ENCODE data around the gene ACP2. TPM values are rescaled to one million over a fixed set of nuclear protein-coding genes. Genes with fewer than 3 reads are reported as not detected.

ACP2 gene
- total RNA-seq, 1 experiment from 2014 or later, result 18.7 TPM

- H3K4me3 Mint-ChIP-seq, result no peak overlapping the region
- H3K4me1 Mint-ChIP-seq, result no peaks in the 10 kb centered on the region
- H3K9me3 Mint-ChIP-seq, result no peaks in the 10 kb centered on the region
- TF ChIP-seq CDX4 (CRISPR knock-in tag; IDR thresholded peaks at IDR 0.05; ENCODE audit: borderline replicate concordance), result no peak
- TF ChIP-seq MLX (CRISPR knock-in tag; IDR thresholded peaks at IDR 0.05), result no peak
- no peak for TF ChIP-seq IRF2 (CRISPR knock-in tag; IDR thresholded peaks at IDR 0.05; ENCODE audit: borderline replicate concordance, low read depth)
- TF ChIP-seq NFE2L1 (CRISPR knock-in tag; IDR thresholded peaks at IDR 0.05), result no peak
- no peak for TF ChIP-seq SP1 (CRISPR knock-in tag; conservative IDR thresholded peaks at IDR 0.05)
- no peak for TF ChIP-seq CREM (CRISPR knock-in tag; IDR thresholded peaks at IDR 0.05)
- ATAC-seq (no peak), DNase-seq (ENCODE audit: low spot score) (no peak)
- no peaks in the 10 kb centered on the region for H3K27me3 Mint-ChIP-seq (ENCODE audit: low read depth)
- POLR2A ChIA-PET, result no interaction called here
- no peak overlapping the region for H3K27ac Mint-ChIP-seq
- H3K36me3 Mint-ChIP-seq, result peaks cover 72% of the 10 kb centered on the region
- CTCF ChIA-PET, result no interaction called here
Observed at GRCh38 chr11:47289856-47290255, 41.2 kb upstream of the ACP2 start.

GRCh38 chr11:47288066-47288465 lies 39.5 kb upstream of the ACP2 start:
- ChIA-PET POLR2A (no interaction called here), CTCF (interaction anchor here (1.0 kb wide), 1 partner anchor 28 kb away, joined by 3 read pairs; no protein-coding TSS in a partner anchor)
- Mint-ChIP-seq H3K36me3 (peaks cover 78% of the 10 kb centered on the region), H3K4me3 (no peak overlapping the region), H3K27ac (no peak overlapping the region; the same call in 1 of the 2 replicates), H3K4me1 (no peaks in the 10 kb centered on the region), H3K27me3 (ENCODE audit: low read depth) (no peaks in the 10 kb centered on the region), H3K9me3 (no peaks in the 10 kb centered on the region)
- no peak for ATAC-seq
- no peak for DNase-seq (ENCODE audit: low spot score)
- TF ChIP-seq OVOL2 (CRISPR knock-in tag; IDR thresholded peaks at IDR 0.05; ENCODE audit: borderline replicate concordance) (no peak), NR2C2 (CRISPR knock-in tag; IDR thresholded peaks at IDR 0.05) (no peak), TEAD1 (CRISPR knock-in tag; IDR thresholded peaks at IDR 0.05) (no peak), ATF1 (CRISPR knock-in tag; IDR thresholded peaks at IDR 0.05) (no peak), ZNF512 (CRISPR knock-in tag; IDR thresholded peaks at IDR 0.05; ENCODE audit: borderline replicate concordance) (no peak), SMAD3 (CRISPR knock-in tag; IDR thresholded peaks at IDR 0.05; ENCODE audit: borderline replicate concordance) (no peak), IRF1 (CRISPR knock-in tag; IDR thresholded peaks at IDR 0.05) (no peak), FOXP1 (CRISPR knock-in tag; IDR thresholded peaks at IDR 0.05; ENCODE audit: borderline replicate concordance) (no peak), ZNF138 (CRISPR knock-in tag; conservative IDR thresholded peaks at IDR 0.05) (no peak), ELF4 (CRISPR knock-in tag; IDR thresholded peaks at IDR 0.05; ENCODE audit: low read depth) (no peak), AR (CRISPR knock-in tag; IDR thresholded peaks at IDR 0.05) (no peak), ZNF317 (CRISPR knock-in tag; IDR thresholded peaks at IDR 0.05; ENCODE audit: borderline replicate concordance, low read depth) (no peak), ERG (CRISPR knock-in tag; IDR thresholded peaks at IDR 0.05) (no peak), MLX (CRISPR knock-in tag; IDR thresholded peaks at IDR 0.05) (no peak), ZNF281 (CRISPR knock-in tag; IDR thresholded peaks at IDR 0.05) (no peak), ZNF263 (CRISPR knock-in tag; IDR thresholded peaks at IDR 0.05; ENCODE audit: low read depth) (no peak), ZBTB21 (CRISPR knock-in tag; IDR thresholded peaks at IDR 0.05; ENCODE audit: borderline replicate concordance) (no peak), USF2 (CRISPR knock-in tag; IDR thresholded peaks at IDR 0.05) (no peak)
